CD4-positive, alpha-beta T cell treated with Interferon gamma for 1 hour (primary cell): ENCODE results near the gene ALG14.
"Not testable (repeated sequence)": the region's sequence is repeated elsewhere in the genome, so short reads cannot be mapped to it uniquely, and the experiment has no call there.

Experiments used
- DNase-seq: peaks from one replicate; pipeline ENCODE4 v3.0.0-alpha.2; 2020

Gene ALG14

DNA sequence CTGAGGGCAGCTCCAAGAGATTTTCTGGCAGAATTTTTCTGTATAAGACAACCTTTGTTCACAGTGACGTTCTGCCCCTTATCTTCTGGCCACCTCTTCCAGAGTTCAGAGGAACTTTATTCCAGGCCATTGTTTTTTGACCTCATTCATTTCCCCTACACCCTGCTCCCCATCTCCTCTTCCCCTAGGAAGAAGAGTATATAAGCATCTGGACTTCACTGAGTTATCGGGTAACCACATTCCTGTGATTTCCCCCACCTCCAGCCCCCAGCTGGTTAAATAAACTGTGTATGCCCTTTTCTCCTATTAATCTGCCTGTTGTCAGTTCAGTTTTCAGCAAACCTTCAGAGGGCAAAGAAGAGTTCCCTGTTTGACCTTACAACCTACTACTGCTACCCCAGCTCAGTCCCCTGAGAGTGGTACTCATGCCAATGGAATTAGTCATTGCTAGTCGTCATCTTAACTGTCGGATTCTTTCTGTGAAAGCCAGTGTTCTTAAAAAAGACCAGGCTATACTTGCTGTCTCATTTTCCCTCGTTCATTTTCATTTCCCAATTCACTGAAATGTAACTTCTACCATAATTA, 14.3 kb upstream of the ALG14 start:
- no peak for DNase-seq

DNA sequence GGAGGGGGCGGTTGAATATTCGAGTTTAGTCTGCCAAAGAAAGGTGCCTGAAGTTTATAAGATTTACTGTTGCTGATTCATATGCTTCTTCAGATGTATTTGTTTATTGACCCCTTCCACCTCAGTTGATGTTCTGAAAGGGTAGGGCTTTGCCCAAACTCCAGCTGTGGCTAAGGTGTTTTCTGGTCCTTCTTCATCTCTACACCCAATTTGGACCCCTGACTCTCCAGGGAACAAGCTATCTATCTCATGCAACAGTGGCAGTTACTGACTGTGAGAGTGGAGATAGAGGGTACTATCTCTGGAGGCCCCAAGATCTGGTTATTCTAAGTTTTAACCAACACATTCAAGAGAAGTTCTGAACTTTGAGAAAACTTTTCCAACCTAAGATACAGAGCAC, 12.6 kb upstream of the ALG14 start:
- DNase-seq: no peak

DNA sequence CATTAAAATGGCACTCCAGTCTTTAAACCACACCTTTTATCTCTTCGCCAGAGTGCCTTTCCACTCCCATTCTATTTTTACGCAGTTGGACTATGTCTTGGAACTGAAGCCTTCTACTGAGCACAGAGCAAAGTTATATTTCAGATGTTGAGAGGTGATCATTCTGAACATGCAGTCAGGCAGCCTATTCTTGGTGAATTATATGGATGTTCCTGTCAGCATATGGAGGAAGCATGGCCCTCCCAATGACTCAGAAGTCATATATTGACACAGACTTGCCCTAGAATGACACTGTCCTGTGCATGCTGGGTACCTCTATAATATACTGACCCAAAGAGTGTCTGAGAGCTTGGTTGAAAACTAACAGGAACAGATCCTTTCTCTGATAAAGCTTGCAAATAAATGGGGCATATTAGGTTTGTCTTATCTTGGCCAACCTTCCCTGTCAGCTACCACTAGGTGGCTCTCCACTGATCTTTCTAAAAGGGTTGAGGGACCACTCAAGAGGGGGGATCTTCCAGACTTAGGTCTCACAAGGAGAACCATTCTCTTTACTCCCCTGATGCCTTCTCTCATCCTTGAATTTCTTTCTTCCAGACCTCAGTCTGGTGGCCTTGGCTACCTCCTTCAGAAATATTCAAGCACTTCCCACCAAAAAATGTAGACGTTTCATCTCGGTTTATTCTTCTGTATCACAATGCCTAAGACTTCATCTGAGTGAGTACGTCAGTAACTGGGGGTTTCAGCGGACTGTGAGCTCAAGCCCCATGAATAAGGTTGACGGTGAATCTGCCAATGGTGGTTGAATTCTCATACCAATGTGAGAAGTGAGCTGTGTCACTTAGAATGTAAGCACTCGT, 11.8 kb upstream of the ALG14 start:
- peak; percentile 9 for DNase-seq

DNA sequence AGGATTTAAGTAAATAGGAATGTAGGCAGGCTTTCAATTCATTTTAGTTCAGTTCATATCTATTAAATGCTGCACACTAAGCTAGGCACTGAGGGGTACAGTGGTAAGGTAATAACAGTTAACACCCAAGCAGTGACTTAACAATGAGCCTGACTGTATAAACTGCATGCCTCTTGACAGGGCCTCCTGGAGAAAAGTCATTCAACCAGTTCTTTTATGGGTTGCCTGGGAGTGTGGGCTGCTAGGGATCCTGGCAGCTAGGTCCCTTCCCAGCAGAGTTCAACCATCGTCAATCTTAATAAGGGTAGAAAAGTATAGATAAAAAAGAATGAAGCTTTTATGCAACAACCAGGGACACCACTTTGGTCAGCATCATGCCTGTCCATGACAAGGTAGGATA, 8.1 kb upstream of the ALG14 start:
- no peak for DNase-seq

DNA sequence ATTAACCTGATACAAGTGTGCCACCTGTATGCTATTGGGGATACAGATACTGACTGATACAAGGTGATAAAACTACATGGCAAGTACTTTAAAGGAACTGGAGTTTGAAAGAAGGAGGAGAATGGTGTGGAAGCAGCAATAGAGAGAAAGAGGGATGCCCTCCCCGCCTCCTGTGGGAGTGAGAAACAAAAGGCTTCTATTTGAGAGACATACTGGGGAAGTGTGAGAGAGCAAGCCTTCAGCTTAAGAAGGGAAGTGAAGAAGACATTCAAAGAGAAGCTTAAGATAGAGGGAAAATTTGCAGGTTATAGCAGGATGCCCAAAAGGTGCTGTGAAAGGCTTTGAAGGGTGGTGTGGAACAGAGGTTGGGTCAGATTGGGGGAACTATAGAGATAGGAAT, 7.7 kb upstream of the ALG14 start:
- DNase-seq: no peak

DNA sequence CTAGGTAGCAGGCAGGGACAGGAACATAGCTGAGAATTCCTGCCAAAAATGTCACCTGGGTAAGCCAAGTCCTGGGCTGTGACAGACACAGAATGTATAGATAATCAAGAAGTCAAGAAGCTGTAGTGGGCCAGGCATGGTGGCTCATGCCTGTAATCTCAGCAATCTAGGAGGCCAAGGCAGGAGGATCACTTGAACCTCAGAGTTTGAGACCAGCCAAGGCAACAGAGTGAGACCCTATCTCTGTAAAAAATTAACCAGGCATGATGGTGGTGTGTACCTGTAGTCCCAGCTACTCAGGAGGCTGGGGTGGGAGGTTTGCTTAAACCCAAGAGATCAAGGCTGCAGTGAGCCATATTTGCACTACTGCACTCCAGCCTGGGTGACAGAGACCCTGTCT, 3.3 kb upstream of the ALG14 start:
- DNase-seq: no peak

DNA sequence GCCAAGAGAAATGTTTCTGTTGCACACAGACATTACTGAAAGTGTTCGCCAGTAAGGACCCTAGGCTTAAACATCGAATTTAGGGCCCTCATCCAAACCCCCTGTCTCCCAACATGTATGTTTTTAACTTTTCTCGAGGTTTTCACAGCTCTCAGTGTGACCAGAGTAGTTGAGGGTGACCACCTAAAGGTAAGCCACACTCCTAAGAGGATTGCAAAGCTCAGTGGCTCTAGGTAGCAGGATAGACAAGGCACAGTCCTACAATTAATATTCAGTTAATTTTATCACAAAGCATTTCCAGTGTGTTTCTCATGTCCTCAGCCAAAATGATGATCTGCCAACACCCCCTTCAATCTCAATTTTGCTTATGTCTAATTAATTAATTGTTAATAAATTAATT, 695 bp upstream of the ALG14 start:
- DNase-seq: no peak

DNA sequence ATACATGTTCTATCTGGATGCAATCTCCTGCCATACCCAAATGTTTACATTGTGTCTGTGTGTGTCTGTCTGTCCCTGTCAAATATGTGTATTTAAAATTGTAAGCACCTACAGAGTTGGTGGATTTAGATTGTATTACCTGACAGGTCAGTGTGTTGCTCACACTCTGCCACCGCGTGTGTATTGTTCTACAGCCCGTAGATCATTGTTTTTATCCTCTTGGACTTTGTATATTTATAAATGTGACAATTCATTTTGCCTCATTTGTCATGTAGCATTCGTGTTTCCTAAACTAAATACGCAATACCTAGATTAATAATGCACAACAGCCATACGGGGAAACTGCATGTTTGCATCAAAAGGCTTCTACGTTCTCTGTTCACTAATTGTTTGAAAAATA, 634 bp downstream of the ALG14 start:
- no peak for DNase-seq

DNA sequence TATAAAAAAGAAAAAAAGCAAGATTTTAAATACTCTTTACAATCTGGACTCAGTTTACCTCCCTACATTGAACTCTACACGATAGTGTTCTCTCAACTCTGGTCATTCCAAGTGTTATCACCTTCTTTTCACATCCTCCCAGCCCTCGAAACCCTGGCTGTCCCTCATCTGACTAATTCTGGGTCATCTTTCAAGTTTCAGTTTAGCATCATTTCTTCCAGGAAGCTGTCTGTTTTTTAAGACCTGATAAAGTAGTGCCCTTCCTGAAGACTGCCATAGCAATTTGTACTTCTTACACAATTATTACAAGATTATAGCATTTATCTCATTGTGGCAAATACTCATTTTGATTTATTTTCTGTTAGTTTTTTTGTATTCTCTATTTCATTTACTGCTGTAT, 1.2 kb downstream of the ALG14 start:
- no peak for DNase-seq

DNA sequence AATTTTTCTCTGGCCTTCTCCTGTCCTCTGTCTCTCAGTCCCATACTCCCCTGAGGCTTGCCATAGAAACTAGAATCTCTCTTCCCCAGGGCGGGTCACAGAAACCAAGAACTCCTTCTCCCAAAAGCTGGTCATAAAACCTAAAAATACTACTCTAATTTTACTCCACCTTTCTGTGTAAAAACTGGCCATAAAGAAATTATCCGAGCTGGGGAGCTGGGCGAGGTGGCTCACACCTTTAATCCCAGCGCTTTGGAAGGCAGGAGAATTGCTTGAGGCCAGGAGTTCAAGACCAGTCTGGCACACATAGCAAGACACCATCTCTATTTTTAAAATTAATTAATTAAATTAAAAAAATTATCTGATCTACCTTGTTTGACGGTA, 3.0 kb downstream of the ALG14 start:
- DNase-seq: no peak

DNA sequence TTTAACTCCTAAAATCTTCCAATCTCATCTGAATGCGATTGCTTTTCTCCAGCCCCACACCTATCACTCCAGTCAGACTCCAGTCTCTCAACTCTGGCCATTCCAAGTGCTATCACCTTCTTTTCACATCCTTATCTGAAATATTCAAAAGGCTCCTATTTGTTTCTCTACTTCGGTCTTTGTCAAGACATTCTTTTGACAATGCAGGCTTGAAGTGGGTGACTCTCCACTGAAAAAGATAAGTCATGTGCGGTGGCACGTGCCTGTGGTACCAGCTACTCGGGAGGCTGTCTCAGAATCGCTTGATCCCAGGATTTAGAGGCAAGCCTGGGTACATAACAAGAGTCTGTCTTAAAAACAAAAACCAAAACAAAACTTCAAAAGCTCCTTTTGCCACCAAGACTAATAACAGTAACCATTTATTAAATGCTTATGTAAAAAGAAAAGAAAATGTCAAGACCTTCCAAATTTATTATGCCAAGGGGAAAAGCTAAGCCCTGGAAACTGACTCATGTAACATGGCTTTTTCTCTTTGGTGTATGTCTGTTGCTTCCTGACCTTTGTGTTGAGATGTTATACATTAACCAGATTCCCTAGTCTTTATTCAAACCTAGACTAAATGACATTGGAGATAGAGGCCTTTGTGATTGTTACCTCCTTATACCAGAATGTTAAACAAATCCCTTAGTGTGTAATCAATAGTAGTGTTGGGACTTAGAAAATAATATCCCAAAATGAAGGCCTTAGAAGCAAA, 3.6 kb downstream of the ALG14 start:
- DNase-seq: no peak

DNA sequence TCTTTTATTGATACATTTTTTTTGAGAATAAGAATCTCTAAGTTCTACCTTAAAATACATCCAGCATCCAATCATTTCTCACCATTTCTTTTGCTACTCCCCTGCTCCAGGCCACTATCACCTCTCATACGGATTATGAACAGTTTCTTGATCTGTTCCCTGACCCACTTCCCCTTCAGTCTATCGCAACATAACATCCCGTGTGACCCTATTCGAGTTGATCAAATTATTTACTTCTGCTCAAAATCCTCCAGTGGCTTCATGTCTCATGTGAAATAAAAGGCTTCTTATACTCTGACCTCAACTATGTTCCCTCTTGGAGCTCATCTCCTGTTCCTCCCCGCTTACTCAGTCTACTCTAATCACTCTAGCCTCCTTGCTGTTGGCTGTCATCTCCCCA, 5.2 kb downstream of the ALG14 start:
- no peak for DNase-seq

DNA sequence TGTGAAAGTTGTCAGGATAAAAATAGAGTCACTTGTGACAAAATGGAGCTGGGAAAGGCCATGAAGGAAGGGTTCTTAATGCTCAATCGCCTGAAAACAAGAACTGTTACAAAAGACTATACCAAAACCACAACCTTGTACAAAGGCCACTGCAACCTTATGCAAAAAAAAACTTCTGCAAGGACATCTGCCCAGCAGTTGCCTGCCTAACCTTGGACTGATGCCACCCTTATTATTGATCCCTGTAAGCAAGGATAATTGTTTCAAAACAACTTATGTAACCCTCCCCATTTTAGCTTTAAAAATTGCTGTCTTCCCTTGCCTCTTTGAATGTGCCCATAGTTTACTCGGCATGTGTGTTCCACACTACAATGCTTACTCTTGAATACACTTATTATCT, 5.7 kb downstream of the ALG14 start:
- no peak for DNase-seq

DNA sequence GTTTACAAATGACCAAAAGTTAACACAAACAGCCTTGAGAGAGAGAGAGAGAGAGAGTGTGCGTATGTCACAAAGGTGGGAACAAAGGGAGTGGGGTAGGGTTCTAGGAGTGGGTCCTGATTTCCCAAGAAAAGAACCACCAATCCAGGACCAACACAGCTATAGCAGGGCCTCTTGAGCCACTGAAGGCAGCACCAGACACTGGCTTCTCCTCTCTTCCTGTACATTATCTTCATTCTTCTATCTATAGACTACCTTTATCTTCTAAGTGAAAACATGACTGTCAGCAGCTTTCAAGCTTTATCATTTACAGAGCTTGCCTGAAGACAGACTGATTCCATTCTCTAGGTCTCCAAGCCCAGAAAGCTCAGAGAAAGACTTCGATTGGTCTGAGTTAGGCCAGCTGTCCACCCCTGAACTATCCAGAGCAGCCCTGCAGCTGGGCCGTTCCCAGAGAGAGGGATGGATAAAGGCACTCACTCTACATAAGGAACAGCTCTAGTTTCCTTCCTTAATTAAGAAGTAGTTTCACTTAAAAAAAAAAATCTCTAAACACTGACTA, 11.2 kb downstream of the ALG14 start:
- no peak for DNase-seq

DNA sequence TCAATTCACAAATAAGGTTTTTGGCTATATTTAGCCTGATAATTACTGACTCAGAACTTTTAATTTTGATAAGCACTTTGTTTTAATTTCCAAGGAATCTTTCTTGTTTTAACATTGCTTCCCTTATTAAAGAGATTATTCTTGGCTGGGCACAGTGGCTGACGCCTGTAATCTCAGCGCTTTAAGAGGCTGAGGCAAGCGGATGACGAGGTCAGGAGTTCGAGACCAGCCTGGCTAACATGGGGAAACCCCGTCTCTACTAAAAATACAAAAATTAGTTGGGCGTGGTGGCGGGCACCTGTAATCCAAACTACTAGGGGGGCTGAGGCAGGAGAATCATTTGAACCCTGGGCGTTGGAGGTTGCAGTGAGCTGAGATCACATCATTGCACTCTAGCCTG, 13.8 kb downstream of the ALG14 start:
- DNase-seq: no peak

DNA sequence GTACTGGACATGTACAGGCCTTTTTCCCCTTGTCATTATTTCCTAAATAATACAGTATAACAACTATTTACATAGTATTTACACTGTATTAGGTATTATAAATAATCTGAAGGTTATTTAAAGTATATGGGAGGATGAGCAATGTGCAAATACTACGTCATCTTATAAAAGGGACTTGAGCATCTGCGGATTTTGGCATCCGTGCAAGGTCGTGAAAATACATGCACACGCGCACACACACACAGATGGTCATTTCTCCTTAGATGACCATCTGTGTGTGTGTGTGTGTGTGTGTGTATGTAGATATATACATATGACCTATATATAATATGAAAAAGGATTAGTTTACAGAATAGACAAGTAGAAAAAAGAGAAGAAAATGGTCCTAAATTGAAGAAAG, 15.4 kb downstream of the ALG14 start:
- DNase-seq: no peak

DNA sequence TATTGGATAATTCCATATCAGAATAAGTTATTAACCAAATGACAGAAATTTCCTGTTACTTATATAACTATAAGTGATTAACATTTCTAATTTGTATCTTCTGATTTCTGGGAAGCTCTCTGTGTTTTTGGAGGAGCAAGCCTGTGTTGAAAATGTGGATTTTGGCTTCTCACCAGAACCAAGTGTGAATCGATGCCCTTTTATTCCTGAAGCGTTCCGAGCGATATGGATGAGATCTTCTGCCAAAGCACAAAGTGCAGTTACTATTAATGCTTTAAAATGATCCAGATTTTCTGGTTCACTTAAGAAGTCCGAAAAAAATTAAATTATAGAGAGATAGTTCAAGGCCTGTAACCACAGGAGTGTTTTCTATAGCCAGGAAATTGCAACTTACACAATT, 22.8 kb downstream of the ALG14 start:
- no peak for DNase-seq

DNA sequence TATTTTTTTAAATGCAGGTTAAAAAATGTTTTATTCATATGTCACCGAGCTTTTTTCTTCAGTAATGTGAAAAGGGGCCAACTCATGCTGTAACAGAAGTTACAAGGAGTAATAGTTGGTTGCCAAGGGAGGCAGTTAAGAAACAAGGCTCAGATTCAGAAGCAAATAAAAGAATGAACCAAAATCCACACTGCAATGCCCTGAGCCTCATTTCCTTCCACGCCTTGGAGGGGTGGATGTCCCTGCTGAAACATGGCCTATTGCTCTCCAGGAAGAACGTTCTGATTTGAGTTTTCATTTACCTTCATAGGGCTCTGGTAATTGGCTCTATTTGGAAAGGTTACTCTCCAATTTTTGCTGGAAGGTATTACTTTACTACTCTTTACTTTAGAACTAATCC, 24.4 kb downstream of the ALG14 start:
- DNase-seq: no peak

DNA sequence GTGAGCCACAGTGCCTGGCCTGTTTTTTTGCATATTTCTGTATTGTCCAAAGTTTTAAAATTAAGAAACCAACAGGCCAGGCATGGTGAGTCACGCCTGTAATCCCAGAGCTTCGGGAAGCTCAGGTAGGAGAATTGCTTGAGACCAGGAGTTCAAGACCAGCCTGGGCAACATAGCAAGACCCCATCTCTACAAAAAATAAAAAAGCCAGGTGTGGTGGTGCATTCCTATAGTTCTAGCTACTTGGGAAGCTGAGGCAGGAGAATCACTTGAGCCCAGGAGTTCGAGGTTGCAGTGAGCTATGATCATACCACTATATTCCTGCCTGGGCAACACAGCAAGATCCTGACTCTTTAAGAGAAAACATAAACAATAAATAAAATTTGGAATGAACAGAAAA, 25.1 kb downstream of the ALG14 start:
- DNase-seq: not testable (repeated sequence)

DNA sequence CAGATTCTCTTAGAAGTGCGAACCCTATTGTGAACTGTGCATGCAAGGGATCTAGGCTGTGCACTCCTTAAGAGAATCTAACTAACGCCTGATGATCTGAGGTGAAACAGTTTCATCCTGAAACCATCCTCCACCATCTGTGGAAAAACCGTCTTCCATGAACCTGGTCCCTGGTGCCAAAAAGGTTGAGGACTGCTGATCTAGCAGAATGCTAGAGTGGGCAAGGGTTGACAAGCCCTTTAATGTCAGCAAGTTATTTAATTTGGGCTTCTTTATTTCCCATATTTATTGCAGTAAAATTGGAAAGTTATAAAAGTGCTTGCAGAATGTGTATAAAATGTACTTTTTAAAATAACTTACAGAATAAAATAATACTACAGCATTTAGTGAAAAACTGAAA, 26.4 kb downstream of the ALG14 start:
- DNase-seq: no peak

DNA sequence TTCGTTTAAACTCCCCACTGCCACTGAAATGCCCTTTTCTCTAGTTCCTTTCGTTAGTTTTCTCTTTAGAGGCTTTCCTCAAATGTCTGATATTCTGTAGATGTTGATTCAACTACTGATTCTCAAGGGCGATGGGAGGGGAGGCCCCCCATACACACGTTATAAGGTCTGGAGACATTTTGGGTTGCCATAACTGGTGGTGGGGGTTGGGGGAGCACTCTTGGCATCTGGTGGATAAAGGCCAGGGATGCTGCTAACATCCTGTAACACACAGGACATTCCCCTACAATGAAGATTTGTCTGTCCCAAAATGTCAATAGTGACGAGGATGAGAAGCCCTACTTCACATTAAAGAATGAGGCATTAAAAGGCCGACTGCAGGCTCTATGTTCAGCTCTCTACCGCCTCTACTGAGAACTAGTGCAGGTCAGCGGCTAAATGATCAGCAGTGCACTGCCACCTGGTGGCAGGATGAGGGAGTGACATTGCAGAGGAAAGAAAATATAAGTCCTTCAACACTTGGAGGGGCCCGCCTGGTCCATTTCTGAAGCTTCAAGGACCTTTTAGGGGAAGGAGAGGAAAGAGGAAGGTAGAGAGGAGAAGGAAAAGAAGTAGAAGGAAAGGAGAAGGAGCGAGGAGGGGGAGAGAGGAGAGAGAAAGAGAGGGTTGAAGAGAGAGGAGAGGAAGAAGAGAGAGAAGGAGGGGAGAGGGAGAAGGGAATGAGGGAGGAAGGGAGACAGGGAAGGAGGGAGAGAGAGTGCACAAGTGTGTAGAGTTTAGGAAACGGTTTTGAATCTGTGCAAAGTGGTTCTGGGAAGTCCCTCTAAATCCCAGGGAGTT, 29.4 kb downstream of the ALG14 start:
- DNase-seq: peak; percentile 74

DNA sequence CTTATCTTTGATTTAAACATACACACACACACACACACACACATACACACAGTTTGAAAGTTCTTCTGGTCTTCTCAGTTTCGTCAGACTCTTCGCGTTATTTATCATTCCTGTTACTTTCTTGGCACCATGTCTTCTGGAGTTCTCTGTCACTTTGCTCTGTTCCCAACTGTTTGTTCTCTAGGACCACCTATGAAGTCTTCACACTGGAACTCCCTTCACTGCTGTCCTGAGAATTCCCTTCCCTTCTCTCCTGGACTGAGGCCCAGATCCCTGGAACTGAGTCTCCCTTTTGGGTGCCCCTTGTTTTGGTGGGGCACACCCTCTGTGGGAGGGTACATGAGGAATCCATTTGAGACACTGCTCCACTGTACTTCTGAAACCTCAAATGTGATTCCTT, 30.5 kb downstream of the ALG14 start:
- DNase-seq: no peak
